H9 (cell line): ENCODE results near the gene MBD5. TPM values are rescaled to one million over a fixed set of nuclear protein-coding genes. Genes with fewer than 3 reads are reported as not detected.

Source experiments
- DNase-seq: peaks from one replicate; pipeline ENCODE4 v3.0.0-alpha.2; 2017
- H2AFZ ChIP-seq: one replicate; pipeline ENCODE4 v1.6.1; 2013; ENCODE audit warnings: mild to moderate bottlenecking, low read length, control low read depth, moderate library complexity
- H2AK5ac ChIP-seq: 2 replicates; pipeline ENCODE4 v1.6.1; 2013; ENCODE audit warnings: low read length, control low read depth, mixed read lengths; ENCODE audit not compliant: insufficient read length
- H2BK120ac ChIP-seq: one replicate; pipeline ENCODE4 v1.6.1; 2013; ENCODE audit warnings: low read depth, mild to moderate bottlenecking, low read length, control low read depth, inconsistent platforms; ENCODE audit not compliant: poor library complexity, severe bottlenecking
- H2BK12ac ChIP-seq: 2 replicates; pipeline ENCODE4 v1.6.1; 2013; ENCODE audit warnings: low read length, control low read depth, mixed read lengths, low read depth; ENCODE audit not compliant: insufficient read length
- H2BK15ac ChIP-seq: 2 replicates; pipeline ENCODE4 v1.6.1; 2013; ENCODE audit warnings: low read depth, low read length, control low read depth
- H2BK20ac ChIP-seq: one replicate; pipeline ENCODE4 v1.6.1; 2013; ENCODE audit warnings: low read depth, mild to moderate bottlenecking, low read length, control low read depth, inconsistent platforms; ENCODE audit not compliant: poor library complexity, severe bottlenecking
- H2BK5ac ChIP-seq: 2 replicates; pipeline ENCODE4 v1.6.1; 2013; ENCODE audit warnings: low read length, control low read depth, mixed read lengths; ENCODE audit not compliant: insufficient read length
- H3K14ac ChIP-seq: 2 replicates; pipeline ENCODE4 v1.6.1; 2013; ENCODE audit warnings: low read length, control low read depth; ENCODE audit not compliant: insufficient read depth
- H3K18ac ChIP-seq: 2 replicates; pipeline ENCODE4 v1.6.1; 2013; ENCODE audit warnings: low read depth, mild to moderate bottlenecking, mixed read lengths, low read length, control low read depth; ENCODE audit not compliant: insufficient read length
- H3K23ac ChIP-seq: 2 replicates; pipeline ENCODE4 v1.6.1; 2013; ENCODE audit warnings: low read length, control low read depth, mixed read lengths, low read depth; ENCODE audit not compliant: insufficient read length
- H3K23me2 ChIP-seq: 2 replicates; pipeline ENCODE4 v1.6.1; 2013; ENCODE audit warnings: low read depth, mild to moderate bottlenecking, mixed read lengths, low read length, control low read depth; ENCODE audit not compliant: insufficient read length, poor library complexity, severe bottlenecking
- H3K27ac ChIP-seq: 2 replicates; pipeline ENCODE4 v1.5.1; 2013; ENCODE audit warnings: low read length, control low read depth, mixed read lengths, low read depth; ENCODE audit not compliant: insufficient read length
- H3K27me3 ChIP-seq: 2 replicates; pipeline ENCODE4 v1.6.1; 2013; ENCODE audit warnings: low read length, control low read depth, inconsistent platforms; ENCODE audit not compliant: insufficient read depth
- H3K4ac ChIP-seq: 2 replicates; pipeline ENCODE4 v1.6.1; 2013; ENCODE audit warnings: low read depth, mild to moderate bottlenecking, control low read depth, inconsistent platforms, low read length, moderate library complexity
- H3K4me1 ChIP-seq: 2 replicates; pipeline ENCODE4 v1.6.1; 2013; ENCODE audit warnings: low read length, control low read depth, inconsistent platforms; ENCODE audit not compliant: insufficient read depth
- H3K4me2 ChIP-seq: 2 replicates; pipeline ENCODE4 v1.6.1; 2013; ENCODE audit warnings: low read length, control low read depth, mixed read lengths; ENCODE audit not compliant: insufficient read length, insufficient read depth
- H3K56ac ChIP-seq: 2 replicates; pipeline ENCODE4 v1.6.1; 2013; ENCODE audit warnings: low read depth, mild to moderate bottlenecking, mixed read lengths, low read length, control low read depth; ENCODE audit not compliant: insufficient read length
- H3K79me1 ChIP-seq: 2 replicates; pipeline ENCODE4 v1.6.1; 2013; ENCODE audit warnings: low read depth, mild to moderate bottlenecking, moderate library complexity, low read length, control low read depth, inconsistent platforms; ENCODE audit not compliant: insufficient read depth, poor library complexity, severe bottlenecking
- H3K79me2 ChIP-seq: 2 replicates; pipeline ENCODE4 v1.6.1; 2013; ENCODE audit warnings: low read length, control low read depth, inconsistent platforms; ENCODE audit not compliant: insufficient read depth
- H3K9ac ChIP-seq: 2 replicates; pipeline ENCODE4 v1.6.1; 2013; ENCODE audit warnings: low read length, control low read depth, mixed read lengths; ENCODE audit not compliant: insufficient read length; ENCODE audit errors: extremely low read depth
- H3K9me3 ChIP-seq: one replicate; pipeline ENCODE4 v1.6.1; 2013; ENCODE audit warnings: low read depth, low read length, inconsistent platforms; ENCODE audit not compliant: control insufficient read depth
- H3T11ph ChIP-seq: one replicate; pipeline ENCODE4 v1.6.1; 2013; ENCODE audit warnings: mild to moderate bottlenecking, low read length, control low read depth, inconsistent platforms
- H4K20me1 ChIP-seq: one replicate; pipeline ENCODE4 v1.6.1; 2013; ENCODE audit not compliant: control insufficient read depth, insufficient read length, insufficient read depth
- H4K5ac ChIP-seq: 2 replicates; pipeline ENCODE4 v1.6.1; 2013; ENCODE audit warnings: low read depth, mild to moderate bottlenecking, mixed read lengths, low read length, control low read depth; ENCODE audit not compliant: insufficient read length
- H4K8ac ChIP-seq: replicated peaks from 2 replicates; pipeline ENCODE4 v1.6.1; 2013; ENCODE audit warnings: low read length, control low read depth, mixed read lengths, low read depth; ENCODE audit not compliant: insufficient read length
- H4K91ac ChIP-seq: 2 replicates; pipeline ENCODE4 v1.6.1; 2013; ENCODE audit warnings: low read depth, mild to moderate bottlenecking, moderate library complexity, mixed read lengths, low read length, control low read depth; ENCODE audit not compliant: insufficient read length
- H3K27ac Mint-ChIP-seq, 3 experiments: 2 replicates in 2 of 3; 3 replicates in 1 of 3; pipeline ENCODE4 v1.8.0; 2020 to 2021; ENCODE audit warnings: mixed read lengths in 3 of 3, mild to moderate bottlenecking in 1 of 3, moderate library complexity in 1 of 3
- H3K27me3 Mint-ChIP-seq: 2 replicates; pipeline ENCODE4 v1.8.0; 2021; ENCODE audit warnings: low read depth, mild to moderate bottlenecking, moderate library complexity, mixed read lengths
- H3K36me3 Mint-ChIP-seq, 3 experiments: 2 replicates in 2 of 3; 3 replicates in 1 of 3; pipeline ENCODE4 v1.8.0; 2020 to 2021; ENCODE audit warnings: low read depth in 3 of 3, mixed read lengths in 3 of 3; ENCODE audit not compliant: insufficient read depth in 1 of 3
- H3K4me1 Mint-ChIP-seq, 2 experiments: 2 replicates each; pipeline ENCODE4 v1.8.0; 2020; ENCODE audit warnings: mixed read lengths in 2 of 2
- H3K4me3 Mint-ChIP-seq, 2 experiments: 2 replicates in 1 of 2; 3 replicates in 1 of 2; pipeline ENCODE4 v1.8.0; 2020 to 2021; ENCODE audit warnings: mild to moderate bottlenecking in 2 of 2, mixed read lengths in 2 of 2, moderate library complexity in 1 of 2
- H3K9me3 Mint-ChIP-seq, 2 experiments: 2 replicates in 1 of 2; 3 replicates in 1 of 2; pipeline ENCODE4 v1.8.0; 2020; ENCODE audit warnings: mild to moderate bottlenecking in 2 of 2, mixed read lengths in 2 of 2, moderate library complexity in 1 of 2
- WGBS: extraction: QIAGEN DNeasy Blood & Tissue Kit; methylation state at CpG from one replicate; pipeline ENCODE4 v1.1.7; 2013; ENCODE audit warnings: missing lambda C conversion rate, low lambda C conversion rate, mixed read lengths; ENCODE audit not compliant: insufficient read length; ENCODE audit errors: extremely low coverage; 5-methylcytosine and 5-hydroxymethylcytosine counted together
- total RNA-seq: library from RNA; stranded (reverse); gene quantifications from 2 replicates; pipeline ENCODE4 v1.2.1, GENCODE V29; 2021
- TF ChIP-seq, protein P1 (sequence below): fragments of 200-600 bp; sonication (generic); conservative IDR thresholded peaks from 3 replicates; pipeline ENCODE4 v1.8.0; 2021; ENCODE audit warnings: antibody characterized with exemption, mild to moderate bottlenecking

MBD5 gene
- total RNA-seq, 1 experiment from 2014 or later, result 23.1 TPM

- Mint-ChIP-seq H3K9me3 (peaks cover 0 to 2% of the 10 kb centered on the region in 2 experiments; a peak in 1 of 5 replicates), H3K27ac (no peak overlapping the region), H3K4me3 (no peak overlapping the region), H3K27me3 (no peaks in the 10 kb centered on the region), H3K36me3 (no peaks in the 10 kb centered on the region; a peak in 1 of 7 replicates), H3K4me1 (no peaks in the 10 kb centered on the region)
- no peak overlapping the region for H3T11ph ChIP-seq
- no CpG with 5 or more reads among the region's 1 CpG for WGBS
- no peak overlapping the region for H4K5ac ChIP-seq
- no peak overlapping the region for H2BK12ac ChIP-seq
- H2BK20ac ChIP-seq, result no peak overlapping the region
- no peaks in the 10 kb centered on the region for H3K23me2 ChIP-seq
- no peak overlapping the region for H3K14ac ChIP-seq
- H4K8ac ChIP-seq, result no peak overlapping the region
- no peak overlapping the region for H2BK120ac ChIP-seq
- H3K18ac ChIP-seq, result no peak overlapping the region
- H2BK15ac ChIP-seq, result no peak overlapping the region
- no peak for DNase-seq
- H3K4ac ChIP-seq, result no peak overlapping the region
- no peak overlapping the region for H3K23ac ChIP-seq
- no peak overlapping the region for H4K91ac ChIP-seq
- no peak overlapping the region for H3K4me2 ChIP-seq
- no peak overlapping the region for H3K27ac ChIP-seq
- H4K20me1 ChIP-seq, result no peaks in the 10 kb centered on the region
- H3K79me1 ChIP-seq, result no peaks in the 10 kb centered on the region
- H3K9ac ChIP-seq, result no peak overlapping the region
- no peak overlapping the region for H2AK5ac ChIP-seq
- H2AFZ ChIP-seq, result no peak overlapping the region
- TF ChIP-seq, protein P1, sequence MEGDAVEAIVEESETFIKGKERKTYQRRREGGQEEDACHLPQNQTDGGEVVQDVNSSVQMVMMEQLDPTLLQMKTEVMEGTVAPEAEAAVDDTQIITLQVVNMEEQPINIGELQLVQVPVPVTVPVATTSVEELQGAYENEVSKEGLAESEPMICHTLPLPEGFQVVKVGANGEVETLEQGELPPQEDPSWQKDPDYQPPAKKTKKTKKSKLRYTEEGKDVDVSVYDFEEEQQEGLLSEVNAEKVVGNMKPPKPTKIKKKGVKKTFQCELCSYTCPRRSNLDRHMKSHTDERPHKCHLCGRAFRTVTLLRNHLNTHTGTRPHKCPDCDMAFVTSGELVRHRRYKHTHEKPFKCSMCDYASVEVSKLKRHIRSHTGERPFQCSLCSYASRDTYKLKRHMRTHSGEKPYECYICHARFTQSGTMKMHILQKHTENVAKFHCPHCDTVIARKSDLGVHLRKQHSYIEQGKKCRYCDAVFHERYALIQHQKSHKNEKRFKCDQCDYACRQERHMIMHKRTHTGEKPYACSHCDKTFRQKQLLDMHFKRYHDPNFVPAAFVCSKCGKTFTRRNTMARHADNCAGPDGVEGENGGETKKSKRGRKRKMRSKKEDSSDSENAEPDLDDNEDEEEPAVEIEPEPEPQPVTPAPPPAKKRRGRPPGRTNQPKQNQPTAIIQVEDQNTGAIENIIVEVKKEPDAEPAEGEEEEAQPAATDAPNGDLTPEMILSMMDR, result no peak
- no peaks in the 10 kb centered on the region for H3K9me3 ChIP-seq
- no peak overlapping the region for H2BK5ac ChIP-seq
- no peaks in the 10 kb centered on the region for H3K79me2 ChIP-seq
- H3K4me1 ChIP-seq, result no peaks in the 10 kb centered on the region
- no peaks in the 10 kb centered on the region for H3K27me3 ChIP-seq
- H3K56ac ChIP-seq, result no peak overlapping the region
Measured at GRCh38 chr2:148391324-148391723, 370.4 kb downstream of the MBD5 start.
